ENCODE measurements around the gene MICAL2.

The MICAL2 gene

DNA sequence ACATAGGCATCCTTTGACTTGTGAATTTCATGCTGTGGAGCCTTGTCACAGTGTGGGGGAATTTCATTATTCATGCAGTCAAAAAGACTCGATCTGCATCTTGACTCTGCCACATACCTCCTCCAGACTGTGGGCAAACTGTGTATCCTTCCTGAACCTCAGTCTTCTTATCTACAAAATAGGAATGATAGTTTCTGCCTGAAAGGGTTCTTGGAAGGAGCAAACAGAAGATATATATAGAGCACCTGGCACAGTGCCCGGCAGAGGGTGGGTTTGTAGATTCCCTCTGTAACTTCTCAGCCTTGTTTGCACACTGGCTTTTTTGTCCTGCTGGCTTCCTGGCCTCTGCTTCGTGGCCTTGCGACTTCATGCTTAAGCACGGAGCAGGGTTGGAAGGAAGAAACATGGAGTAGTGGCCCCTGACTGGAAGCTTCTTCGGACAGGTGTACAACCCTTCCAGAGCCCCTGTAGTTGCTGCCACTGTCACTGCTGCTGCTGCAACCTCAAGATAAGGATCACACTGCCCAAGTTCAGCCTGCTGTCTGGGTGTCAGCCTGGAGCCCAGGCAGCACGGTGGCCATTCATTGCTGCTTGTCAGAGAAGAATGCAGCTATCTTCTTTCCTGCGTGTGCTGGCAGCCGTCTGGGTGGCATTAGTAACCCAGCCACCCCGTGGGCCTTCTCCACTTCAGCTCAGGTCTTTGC is 106.4 kb downstream of the MICAL2 start:
- ChIA-PET CTCF (interaction anchor here (1.0 to 2.0 kb wide), 4 partner anchors 12 to 171 kb away, joined by 3 to 10 read pairs (median 4); no protein-coding TSS in a partner anchor), POLR2A (no interaction called here)
- DNase-seq (ENCODE audit: low read depth, low spot score), result no peak
- H3K4me3 ChIP-seq (ENCODE audit: low read depth, low read length), result no peak overlapping the region
- TF ChIP-seq, protein P1, sequence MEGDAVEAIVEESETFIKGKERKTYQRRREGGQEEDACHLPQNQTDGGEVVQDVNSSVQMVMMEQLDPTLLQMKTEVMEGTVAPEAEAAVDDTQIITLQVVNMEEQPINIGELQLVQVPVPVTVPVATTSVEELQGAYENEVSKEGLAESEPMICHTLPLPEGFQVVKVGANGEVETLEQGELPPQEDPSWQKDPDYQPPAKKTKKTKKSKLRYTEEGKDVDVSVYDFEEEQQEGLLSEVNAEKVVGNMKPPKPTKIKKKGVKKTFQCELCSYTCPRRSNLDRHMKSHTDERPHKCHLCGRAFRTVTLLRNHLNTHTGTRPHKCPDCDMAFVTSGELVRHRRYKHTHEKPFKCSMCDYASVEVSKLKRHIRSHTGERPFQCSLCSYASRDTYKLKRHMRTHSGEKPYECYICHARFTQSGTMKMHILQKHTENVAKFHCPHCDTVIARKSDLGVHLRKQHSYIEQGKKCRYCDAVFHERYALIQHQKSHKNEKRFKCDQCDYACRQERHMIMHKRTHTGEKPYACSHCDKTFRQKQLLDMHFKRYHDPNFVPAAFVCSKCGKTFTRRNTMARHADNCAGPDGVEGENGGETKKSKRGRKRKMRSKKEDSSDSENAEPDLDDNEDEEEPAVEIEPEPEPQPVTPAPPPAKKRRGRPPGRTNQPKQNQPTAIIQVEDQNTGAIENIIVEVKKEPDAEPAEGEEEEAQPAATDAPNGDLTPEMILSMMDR (IDR thresholded peaks at IDR 0.05; ENCODE audit: insufficient read depth, low read length, missing control alignments), result no peak

DNA sequence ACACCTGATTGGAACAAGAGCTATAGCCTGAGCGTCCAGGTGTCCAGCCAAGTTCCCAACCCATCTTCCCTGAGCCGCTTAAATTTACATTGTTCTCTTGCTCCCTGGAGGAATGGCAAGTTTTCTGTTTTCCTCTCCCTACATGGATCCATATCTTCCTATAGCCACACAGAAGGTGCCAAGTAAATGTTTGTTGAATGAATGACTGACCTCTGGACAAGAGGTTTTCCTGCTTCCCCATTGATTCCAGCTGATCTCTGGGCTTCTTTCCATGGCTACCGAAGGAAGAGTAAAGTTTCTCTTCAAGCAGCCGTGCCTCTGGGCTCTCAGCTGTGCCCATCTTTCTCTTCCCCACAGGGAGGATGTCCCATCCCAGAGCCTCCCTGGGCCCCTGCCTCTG is 107.5 kb downstream of the MICAL2 start:
- CTCF ChIA-PET, result interaction anchor here (1.3 to 2.2 kb wide), 2 partner anchors 12 to 173 kb away, joined by 3 to 5 read pairs; no protein-coding TSS in a partner anchor
- POLR2A ChIA-PET, result interaction anchor here (0.5 kb wide), 1 partner anchor 91 kb away, joined by 3 read pairs; no protein-coding TSS in a partner anchor
- TF ChIP-seq, protein P1 (IDR thresholded peaks at IDR 0.05; ENCODE audit: insufficient read depth, low read length, missing control alignments), result no peak

DNA sequence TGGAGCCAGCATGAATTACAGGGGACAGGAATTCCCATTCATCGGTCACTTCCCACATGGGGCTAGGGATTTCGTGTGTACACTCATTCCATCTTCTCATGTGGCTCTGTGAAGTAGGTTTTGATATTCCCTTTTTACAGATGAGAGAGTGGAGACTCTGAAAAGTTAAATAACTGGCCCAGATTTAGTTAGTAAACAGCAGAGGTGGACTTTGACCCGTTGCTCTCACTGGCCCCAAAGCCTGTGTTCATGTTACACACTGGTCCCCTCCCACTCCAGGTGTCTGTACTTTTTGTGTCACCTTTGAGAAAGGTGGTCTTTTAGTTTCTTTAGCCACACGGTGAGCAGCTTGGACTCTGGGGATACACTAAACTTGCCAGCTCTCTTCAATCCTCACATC is 108.5 kb downstream of the MICAL2 start:
- no peak for DNase-seq (ENCODE audit: low read depth, low spot score)
- TF ChIP-seq, protein P1 (IDR thresholded peaks at IDR 0.05; ENCODE audit: insufficient read depth, low read length, missing control alignments), result no peak
- POLR2A ChIA-PET, result no interaction called here
- CTCF ChIA-PET, result interaction anchor here (1.6 to 2.2 kb wide), 2 partner anchors 13 to 171 kb away, joined by 5 read pairs; no protein-coding TSS in a partner anchor
- no peak overlapping the region for H3K4me3 ChIP-seq (ENCODE audit: low read depth, low read length)

More for the DNA sequence above, 107.5 kb downstream of the MICAL2 start:
- no peak overlapping the region for H3K4me3 ChIP-seq (ENCODE audit: low read depth, low read length)
- no peak for DNase-seq (ENCODE audit: low read depth, low spot score)

DNA sequence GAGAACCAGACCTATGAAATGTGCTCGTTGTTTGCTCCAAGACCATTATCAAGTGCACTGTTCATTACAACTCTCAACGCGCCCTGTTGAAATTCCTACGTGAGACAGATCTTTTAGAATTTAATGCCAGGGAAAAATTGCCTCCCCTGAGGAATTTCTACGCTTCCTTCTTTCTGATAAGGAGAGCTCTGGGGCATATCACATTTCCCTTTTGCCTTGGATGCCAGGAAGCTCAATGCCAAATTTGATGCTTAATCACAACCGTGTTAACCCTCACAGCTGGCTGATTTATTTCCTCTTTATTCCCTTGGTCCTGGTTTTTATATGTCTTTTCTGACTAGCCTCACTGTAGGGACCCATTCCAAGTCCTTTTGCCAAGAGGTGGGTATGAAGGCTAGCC is 109.4 kb downstream of the MICAL2 start:
- no peak overlapping the region for H3K4me3 ChIP-seq (ENCODE audit: low read depth, low read length)
- ChIA-PET POLR2A (no interaction called here), CTCF (interaction anchor here (1.1 to 5.5 kb wide), 5 partner anchors 14 to 173 kb away, joined by 3 to 28 read pairs (median 5); no protein-coding TSS in a partner anchor)
- TF ChIP-seq, protein P1 (IDR thresholded peaks at IDR 0.05; ENCODE audit: insufficient read depth, low read length, missing control alignments), result no peak
- DNase-seq (ENCODE audit: low read depth, low spot score), result no peak

DNA sequence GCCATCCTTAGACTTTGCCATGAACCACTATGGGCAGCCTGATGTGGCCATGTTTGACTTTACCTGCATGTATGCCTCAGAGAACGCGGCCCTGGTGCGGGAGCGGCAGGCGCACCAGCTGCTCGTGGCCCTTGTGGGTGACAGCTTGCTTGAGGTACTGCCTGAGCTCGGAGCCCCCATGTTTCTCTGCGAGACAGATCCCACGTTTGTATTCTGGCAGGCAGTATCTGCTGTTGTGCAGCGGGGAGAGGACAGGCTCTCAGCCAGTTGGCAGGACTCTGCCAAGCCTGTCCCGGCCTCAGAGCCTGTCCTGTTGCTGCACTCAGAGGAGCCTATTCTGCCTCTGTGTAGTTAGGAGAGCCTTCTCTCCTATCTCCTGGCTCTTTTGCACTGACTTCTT is 109.9 kb downstream of the MICAL2 start:
- ChIA-PET POLR2A (no interaction called here), CTCF (interaction anchor here (1.1 to 5.5 kb wide), 5 partner anchors 14 to 174 kb away, joined by 3 to 28 read pairs (median 5); no protein-coding TSS in a partner anchor)
- no peak for DNase-seq (ENCODE audit: low read depth, low spot score)
- H3K4me3 ChIP-seq (ENCODE audit: low read depth, low read length), result no peak overlapping the region
- TF ChIP-seq, protein P1 (IDR thresholded peaks at IDR 0.05; ENCODE audit: insufficient read depth, low read length, missing control alignments), result no peak

DNA sequence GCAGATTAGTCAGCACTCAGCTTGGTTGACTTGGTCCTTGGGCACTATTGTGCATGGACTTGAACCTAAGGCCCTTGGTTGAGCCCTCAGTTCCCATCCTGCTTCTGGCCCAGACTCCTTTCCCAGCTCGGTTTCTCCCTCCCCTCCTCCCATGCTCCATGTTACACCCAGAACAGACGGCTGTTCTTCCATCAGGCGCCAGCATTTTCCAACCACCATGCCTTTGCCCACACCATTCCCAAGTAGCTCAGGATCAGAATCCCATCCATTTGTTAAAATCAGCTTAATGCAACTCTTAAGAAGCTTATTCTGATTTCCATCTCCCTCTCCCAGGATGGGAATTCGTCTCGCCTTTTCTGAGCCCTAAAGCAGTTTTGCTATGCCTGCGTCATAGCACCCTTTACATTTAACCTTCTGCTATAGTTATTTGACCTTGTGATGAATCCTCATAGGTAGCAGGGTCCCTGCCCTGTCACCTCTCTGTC is 110.7 kb downstream of the MICAL2 start:
- no peak for DNase-seq (ENCODE audit: low read depth, low spot score)
- H3K4me3 ChIP-seq (ENCODE audit: low read depth, low read length), result no peak overlapping the region
- TF ChIP-seq, protein P1 (IDR thresholded peaks at IDR 0.05; ENCODE audit: insufficient read depth, low read length, missing control alignments), result no peak
- POLR2A ChIA-PET, result no interaction called here
- CTCF ChIA-PET, result interaction anchor here (1.1 to 5.5 kb wide), 2 partner anchors 15 to 174 kb away, joined by 3 to 28 read pairs; no protein-coding TSS in a partner anchor

Data from AG04449 (cell line).